ENCODE results near the gene ZFP1. TPM values are rescaled to one million over a fixed set of nuclear protein-coding genes. Genes with fewer than 3 reads are reported as not detected.
"Not testable (repeated sequence)": the region's sequence is repeated elsewhere in the genome, so short reads cannot be mapped to it uniquely, and the experiment has no call there.

The ZFP1 gene
- total RNA-seq, 1 donor from 2014 or later = 7.2 TPM

GRCh38 chr16:75208861-75209505 is 60.7 kb downstream of the ZFP1 start:
- intact Hi-C loops (cut with DNase I) = no loop called here
- DNase-seq (peak; percentile 12), ATAC-seq (ENCODE audit: poor library complexity) (no peak)

GRCh38 chr16:75209514-75209913 is 61.2 kb downstream of the ZFP1 start:
- peak; percentile 30 for DNase-seq
- ATAC-seq (ENCODE audit: poor library complexity); intact Hi-C loops (cut with DNase I): not testable (repeated sequence)

GRCh38 chr16:75209944-75210343 is 61.6 kb downstream of the ZFP1 start:
- no peak for ATAC-seq (ENCODE audit: poor library complexity)
- intact Hi-C loops (cut with DNase I) = no loop called here
- peak; percentile 3 for DNase-seq

GRCh38 chr16:75211286-75211685 is 63.0 kb downstream of the ZFP1 start:
- intact Hi-C loops (cut with DNase I); ATAC-seq (ENCODE audit: poor library complexity): not testable (repeated sequence)
- peak; percentile 18 for DNase-seq

- intact Hi-C loops (cut with DNase I) = no loop called here
- DNase-seq (no peak), ATAC-seq (ENCODE audit: poor library complexity) (no peak)
Measured at GRCh38 chr16:75216127-75216526, 67.8 kb downstream of the ZFP1 start.

GRCh38 chr16:75216576-75216975 is 68.3 kb downstream of the ZFP1 start:
- DNase-seq (no peak), ATAC-seq (ENCODE audit: poor library complexity) (no peak)
- intact Hi-C loops (cut with DNase I) = no loop called here

GRCh38 chr16:75217389-75217851 is 69.1 kb downstream of the ZFP1 start:
- ATAC-seq (ENCODE audit: poor library complexity) = no peak
- intact Hi-C loops (cut with DNase I) = no loop called here
- DNase-seq = no peak

- intact Hi-C loops (cut with DNase I) = no loop called here
- DNase-seq (no peak), ATAC-seq (ENCODE audit: poor library complexity) (no peak)
Measured at GRCh38 chr16:75218256-75219076, 70.1 kb downstream of the ZFP1 start, which contains the start of gene CTRB1. Gene CTRB1, plus strand, starts transcription at chr16:75218988. Its CDS starts 20 bp downstream, at chr16:75219008.

GRCh38 chr16:75219088-75219487 is 70.8 kb downstream of the ZFP1 start:
- ATAC-seq (ENCODE audit: poor library complexity) = no peak
- intact Hi-C loops (cut with DNase I) = no loop called here
- no peak for DNase-seq

GRCh38 chr16:75219838-75220237 is 71.5 kb downstream of the ZFP1 start:
- intact Hi-C loops (cut with DNase I) = no loop called here
- DNase-seq (no peak), ATAC-seq (ENCODE audit: poor library complexity) (no peak)

Other genes starting within 250 kb of the ZFP1 start
- 55.1 TPM for gene WDR59, start 163.4 kb upstream of the ZFP1 start, total RNA-seq
- 22.0 TPM for gene ZNRF1, start 149.5 kb upstream of the ZFP1 start, total RNA-seq
- 84.7 TPM for gene LDHD, start 31.7 kb upstream of the ZFP1 start, total RNA-seq
- not detected for gene CTRB2, start 58.6 kb downstream of the ZFP1 start, total RNA-seq
- gene CTRB1, start 70.5 kb downstream of the ZFP1 start, total RNA-seq = not detected
- 75.4 TPM for gene BCAR1, start 103.1 kb downstream of the ZFP1 start, total RNA-seq